ENCODE measurements around the gene SAMD4A.

Gene SAMD4A

GRCh38 chr14:54805445-54806322 is 238.8 kb downstream of the SAMD4A start:
- peak; percentile 76 for DNase-seq (ENCODE audit: low spot score)

- no peak for DNase-seq (ENCODE audit: low spot score)
Measured at GRCh38 chr14:54806616-54807015, 239.7 kb downstream of the SAMD4A start.

GRCh38 chr14:54807428-54807827 is 240.5 kb downstream of the SAMD4A start:
- no peak for DNase-seq (ENCODE audit: low spot score)

- DNase-seq (ENCODE audit: low spot score): no peak
Measured at GRCh38 chr14:54807881-54808280, 241.0 kb downstream of the SAMD4A start.

GRCh38 chr14:54808326-54809161 is 241.6 kb downstream of the SAMD4A start:
- no peak for DNase-seq (ENCODE audit: low spot score)

- no peak for DNase-seq (ENCODE audit: low spot score)
Measured at GRCh38 chr14:54809767-54810166, 242.8 kb downstream of the SAMD4A start.

- no peak for DNase-seq (ENCODE audit: low spot score)
Measured at GRCh38 chr14:54812617-54813016, 245.7 kb downstream of the SAMD4A start.

GRCh38 chr14:54813081-54813480 is 246.2 kb downstream of the SAMD4A start:
- no peak for DNase-seq (ENCODE audit: low spot score)

- DNase-seq (ENCODE audit: low spot score): no peak
Measured at GRCh38 chr14:54814076-54814475, 247.1 kb downstream of the SAMD4A start.

GRCh38 chr14:54815016-54815415 is 248.1 kb downstream of the SAMD4A start:
- DNase-seq (ENCODE audit: low spot score): no peak

- no peak for DNase-seq (ENCODE audit: low spot score)
Measured at GRCh38 chr14:54815515-54815914, 248.6 kb downstream of the SAMD4A start.

- no peak for DNase-seq (ENCODE audit: low spot score)
Measured at GRCh38 chr14:54816450-54816849, 249.5 kb downstream of the SAMD4A start.

- DNase-seq (ENCODE audit: low spot score): no peak
Measured at GRCh38 chr14:54817506-54817905, 250.6 kb downstream of the SAMD4A start.

GRCh38 chr14:54818201-54819133 is 251.5 kb downstream of the SAMD4A start:
- no peak for DNase-seq (ENCODE audit: low spot score)

GRCh38 chr14:54822685-54823084 is 255.8 kb downstream of the SAMD4A start:
- no peak for DNase-seq (ENCODE audit: low spot score)

- DNase-seq (ENCODE audit: low spot score): no peak
Measured at GRCh38 chr14:54823757-54824549, 257.0 kb downstream of the SAMD4A start.

GRCh38 chr14:54828037-54828436 is 261.1 kb downstream of the SAMD4A start:
- DNase-seq (ENCODE audit: low spot score): no peak

- DNase-seq (ENCODE audit: low spot score): no peak
Measured at GRCh38 chr14:54829486-54830224, 262.7 kb downstream of the SAMD4A start.

GRCh38 chr14:54830650-54831049 is 263.7 kb downstream of the SAMD4A start:
- no peak for DNase-seq (ENCODE audit: low spot score)

- no peak for DNase-seq (ENCODE audit: low spot score)
Measured at GRCh38 chr14:54834081-54834480, 267.2 kb downstream of the SAMD4A start.

All from pons (tissue), 1 donor.